ENCODE data around the gene GPR137B. TPM values are rescaled to one million over a fixed set of nuclear protein-coding genes. Genes with fewer than 3 reads are reported as not detected.

The GPR137B gene
- total and polyA plus RNA-seq, 5 experiments from 2014 or later = 3.6 to 10.2 (median 8.1) TPM

DNA sequence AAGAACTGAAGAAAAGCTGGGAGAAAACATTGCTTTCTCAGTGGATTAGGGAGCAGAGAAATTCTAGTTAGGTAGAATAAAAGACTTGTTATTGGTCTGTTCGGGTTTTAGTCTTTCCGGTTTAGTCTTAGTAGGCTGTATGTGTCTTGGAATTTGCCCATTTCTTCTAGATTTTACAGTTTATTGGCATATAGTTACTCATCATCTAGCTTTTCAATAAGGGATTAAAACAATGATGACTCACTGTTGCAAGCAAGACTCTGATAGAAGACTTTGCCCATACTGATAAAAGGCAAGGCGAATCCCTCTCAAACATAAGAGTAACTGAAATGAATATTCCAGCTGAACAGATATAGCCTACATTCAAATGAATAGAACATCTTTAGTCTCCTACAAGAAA, 62.3 kb downstream of the GPR137B start:
- Mint-ChIP-seq H3K4me1 (no peaks in the 10 kb centered on the region), H3K27ac (no peak overlapping the region), H3K9me3 (peaks cover 15 to 55% (median 41%) of the 10 kb centered on the region in 9 donors), H3K4me3 (no peak overlapping the region), H3K36me3 (peaks cover 54 to 92% (median 77%) of the 10 kb centered on the region in 3 donors), H3K27me3 (no peaks in the 10 kb centered on the region)
- no peak for DNase-seq
- POLR2A ChIA-PET = no interaction called here
- no peak for ATAC-seq

DNA sequence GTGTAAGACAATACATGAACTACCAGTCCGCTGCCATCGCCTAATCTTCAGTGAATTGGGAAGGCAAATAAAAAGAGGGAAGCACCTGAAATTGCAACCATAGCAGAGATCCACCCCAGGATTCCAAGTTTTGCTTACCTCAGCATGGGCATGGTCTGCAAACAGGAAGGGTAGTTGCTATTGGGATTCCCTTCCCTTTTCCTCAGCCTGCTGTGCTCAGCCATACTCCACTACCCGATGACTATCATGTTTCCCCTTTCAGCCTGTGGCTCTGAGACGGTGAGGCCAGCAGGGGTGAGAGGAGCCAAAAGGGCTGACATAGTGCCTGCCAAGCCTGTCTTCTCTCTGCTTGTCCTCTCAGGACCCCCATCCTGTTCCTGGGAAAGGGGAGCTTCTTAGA, 64.2 kb downstream of the GPR137B start:
- Mint-ChIP-seq H3K27me3 (no peaks in the 10 kb centered on the region), H3K4me3 (no peak overlapping the region), H3K4me1 (no peaks in the 10 kb centered on the region), H3K9me3 (peaks cover 0 to 36% (median 25%) of the 10 kb centered on the region in 9 donors), H3K27ac (peak overlapping the region in 1 of 10 donors; percentile 40), H3K36me3 (peaks cover 38 to 85% (median 72%) of the 10 kb centered on the region in 3 donors)
- DNase-seq (no peak), ATAC-seq (no peak)
- POLR2A ChIA-PET = no interaction called here

DNA sequence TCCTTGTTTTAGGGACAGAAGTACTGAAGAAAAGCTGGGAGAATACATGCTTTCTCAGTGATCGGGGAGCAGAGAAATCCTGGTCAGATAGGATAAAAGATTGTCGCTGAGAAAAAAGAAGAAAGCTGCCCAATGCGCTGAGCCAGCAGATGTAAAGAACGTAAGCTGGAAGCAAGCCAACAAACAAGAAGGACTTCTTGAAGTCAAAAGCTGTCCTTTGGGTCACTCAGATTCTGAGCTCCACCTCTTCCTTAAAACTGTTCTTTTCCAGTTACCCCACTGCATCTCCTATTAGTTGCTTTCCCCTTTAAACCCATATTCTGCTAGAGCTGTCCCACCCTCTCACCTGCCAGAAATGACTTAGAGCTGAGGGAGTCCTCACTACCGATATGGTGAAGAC, 64.8 kb downstream of the GPR137B start:
- ATAC-seq = no peak
- Mint-ChIP-seq H3K36me3 (peaks cover 35 to 81% (median 75%) of the 10 kb centered on the region in 3 donors), H3K4me3 (no peak overlapping the region), H3K27me3 (no peaks in the 10 kb centered on the region), H3K27ac (no peak overlapping the region), H3K4me1 (no peaks in the 10 kb centered on the region), H3K9me3 (peaks cover 0 to 31% (median 25%) of the 10 kb centered on the region in 9 donors)
- DNase-seq = no peak
- POLR2A ChIA-PET = no interaction called here

DNA sequence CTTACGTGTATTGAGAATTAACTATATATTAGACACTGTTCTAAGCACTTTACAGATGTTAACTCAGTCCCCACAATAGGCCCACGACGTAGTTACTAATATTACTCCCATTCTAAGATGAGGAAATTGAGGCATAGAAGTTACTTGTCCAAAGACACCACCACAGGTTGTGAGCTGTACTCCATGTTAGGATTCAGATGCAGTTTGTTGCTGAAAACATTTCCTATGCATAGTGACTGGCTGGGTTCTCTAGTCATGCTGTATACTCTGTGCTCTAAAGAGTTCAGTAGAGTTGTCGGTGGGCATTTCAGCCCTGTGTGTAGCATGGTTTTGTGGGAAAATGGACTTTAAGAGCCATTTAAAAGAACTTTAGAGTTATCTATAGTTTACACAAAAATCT, 65.2 kb downstream of the GPR137B start:
- peaks cover 34 to 78% (median 75%) of the 10 kb centered on the region in 3 donors for H3K36me3 Mint-ChIP-seq
- no peak overlapping the region for H3K4me3 Mint-ChIP-seq
- DNase-seq (no peak), ATAC-seq (no peak)
- no peaks in the 10 kb centered on the region for H3K27me3 Mint-ChIP-seq
- H3K27ac Mint-ChIP-seq = no peak overlapping the region
- peaks cover 0 to 26% (median 22%) of the 10 kb centered on the region in 9 donors for H3K9me3 Mint-ChIP-seq
- POLR2A ChIA-PET = no interaction called here
- H3K4me1 Mint-ChIP-seq = no peaks in the 10 kb centered on the region

DNA sequence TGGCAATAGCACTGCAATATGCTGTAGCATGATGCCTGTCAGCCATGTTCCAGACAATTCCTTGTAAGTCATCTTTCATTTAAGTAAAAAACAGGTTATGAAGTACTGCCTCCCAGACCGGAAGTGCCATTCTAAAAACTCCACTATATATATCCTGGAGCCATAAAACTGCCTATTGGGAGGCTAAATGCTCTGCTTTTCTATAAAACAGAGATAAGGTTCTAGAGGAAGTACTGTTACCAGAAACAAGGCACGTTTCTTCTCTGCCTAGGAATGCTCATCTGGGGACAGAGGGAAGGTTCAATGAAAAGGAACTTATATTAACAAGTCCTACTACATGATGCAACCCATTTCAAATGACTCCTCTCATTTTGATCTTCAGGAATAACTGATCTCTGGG, 66.8 kb downstream of the GPR137B start:
- Mint-ChIP-seq H3K9me3 (peaks cover 0 to 10% (median 6%) of the 10 kb centered on the region in 9 donors), H3K4me3 (no peak overlapping the region), H3K27me3 (no peaks in the 10 kb centered on the region), H3K36me3 (peaks cover 21 to 72% (median 70%) of the 10 kb centered on the region in 3 donors), H3K27ac (no peak overlapping the region), H3K4me1 (no peaks in the 10 kb centered on the region)
- ATAC-seq (no peak), DNase-seq (no peak)
- POLR2A ChIA-PET = no interaction called here

DNA sequence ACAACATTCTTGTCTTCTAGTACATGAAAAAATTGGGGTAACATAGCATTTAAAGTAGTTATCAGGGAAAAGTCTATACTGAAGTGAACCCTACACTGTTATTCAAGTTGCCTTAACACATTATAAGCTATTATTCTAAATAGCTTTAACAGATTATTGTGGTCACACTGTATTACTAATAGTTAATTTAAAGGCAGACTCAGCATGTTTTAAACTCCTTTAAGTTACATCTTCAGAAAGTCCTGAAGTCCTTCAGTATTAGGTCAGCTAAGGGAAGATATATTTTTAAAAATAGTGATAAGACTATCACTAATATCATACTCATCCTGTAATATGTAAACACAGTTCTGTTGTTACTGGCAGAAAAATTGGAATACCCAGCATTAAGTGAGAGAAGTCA, 67.4 kb downstream of the GPR137B start:
- no peaks in the 10 kb centered on the region for H3K27me3 Mint-ChIP-seq
- peaks cover 0 to 5% (median 1%) of the 10 kb centered on the region in 9 donors for H3K9me3 Mint-ChIP-seq
- no peaks in the 10 kb centered on the region for H3K4me1 Mint-ChIP-seq
- POLR2A ChIA-PET = no interaction called here
- peaks cover 20 to 72% (median 70%) of the 10 kb centered on the region in 3 donors for H3K36me3 Mint-ChIP-seq
- H3K27ac Mint-ChIP-seq = no peak overlapping the region
- ATAC-seq = no peak
- no peak overlapping the region for H3K4me3 Mint-ChIP-seq
- no peak for DNase-seq

DNA sequence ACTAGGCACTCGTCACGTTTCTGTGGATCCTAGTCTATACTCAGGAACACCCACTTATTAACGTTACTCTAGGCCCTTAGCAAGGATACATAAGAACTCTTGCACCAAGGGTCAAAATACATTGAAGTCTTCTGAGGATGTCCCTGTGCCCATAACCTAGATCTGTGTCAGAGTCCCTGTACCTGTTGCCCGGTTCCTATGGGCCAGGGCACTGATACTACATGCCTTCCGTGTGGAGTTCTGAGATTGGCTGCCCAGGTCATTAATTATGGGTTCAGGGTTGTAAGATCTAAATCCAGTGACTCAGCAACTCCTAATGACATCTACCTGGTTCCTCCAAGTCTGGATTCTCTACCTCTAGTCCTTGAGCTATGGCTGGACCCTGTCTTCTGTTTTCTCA, 69.5 kb downstream of the GPR137B start:
- Mint-ChIP-seq H3K9me3 (no peaks in the 10 kb centered on the region), H3K4me3 (no peak overlapping the region), H3K4me1 (no peaks in the 10 kb centered on the region), H3K27me3 (no peaks in the 10 kb centered on the region), H3K27ac (no peak overlapping the region), H3K36me3 (peaks cover 18 to 68% (median 66%) of the 10 kb centered on the region in 3 donors)
- POLR2A ChIA-PET = no interaction called here
- DNase-seq (no peak), ATAC-seq (no peak)

DNA sequence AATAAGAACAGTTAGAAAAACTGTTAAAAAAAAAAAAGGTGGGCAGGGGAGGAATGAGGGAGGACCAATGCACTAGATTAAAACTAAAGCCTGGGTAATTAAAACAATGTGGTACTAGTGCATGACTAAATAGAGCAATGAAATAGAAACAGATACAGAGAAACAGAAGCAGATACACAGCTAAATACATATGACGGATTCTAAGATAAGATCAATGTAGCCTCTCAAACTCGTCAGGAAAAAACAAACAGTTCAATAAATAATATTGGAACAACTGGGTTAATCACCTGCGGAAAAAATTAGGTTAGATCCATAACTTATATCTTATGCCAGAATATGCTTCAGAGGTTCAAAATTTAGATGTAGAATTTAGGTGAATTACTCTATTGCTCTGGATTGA, 71.2 kb downstream of the GPR137B start:
- Mint-ChIP-seq H3K4me1 (peaks cover 0 to 1% (median 0%) of the 10 kb centered on the region in 4 donors), H3K27me3 (no peaks in the 10 kb centered on the region), H3K4me3 (no peak overlapping the region), H3K36me3 (peaks cover 18 to 61% (median 54%) of the 10 kb centered on the region in 3 donors), H3K27ac (no peak overlapping the region), H3K9me3 (no peaks in the 10 kb centered on the region)
- DNase-seq (no peak), ATAC-seq (no peak)
- POLR2A ChIA-PET = no interaction called here

DNA sequence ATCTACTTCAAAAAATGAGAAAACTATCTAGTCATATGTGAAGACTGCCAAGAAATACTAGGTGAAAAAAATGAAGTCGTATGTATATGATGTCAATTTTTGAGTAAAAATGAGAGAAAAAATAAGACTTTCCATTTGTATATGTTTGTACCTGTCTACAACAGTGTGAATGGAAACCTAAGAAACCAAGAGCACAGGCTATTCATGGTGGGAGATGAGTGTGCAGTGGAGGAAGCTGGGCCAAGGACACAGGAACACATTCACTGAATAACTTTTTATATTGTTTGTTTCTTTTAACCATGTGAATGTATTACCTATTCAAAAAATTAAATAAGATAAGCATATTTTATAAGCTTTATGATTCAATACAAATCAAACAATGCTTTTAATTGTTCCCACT, 72.4 kb downstream of the GPR137B start:
- no peaks in the 10 kb centered on the region for H3K27me3 Mint-ChIP-seq
- H3K36me3 Mint-ChIP-seq = peaks cover 18 to 61% (median 44%) of the 10 kb centered on the region in 3 donors
- H3K9me3 Mint-ChIP-seq = no peaks in the 10 kb centered on the region
- peaks cover 0 to 1% (median 0%) of the 10 kb centered on the region in 4 donors for H3K4me1 Mint-ChIP-seq
- DNase-seq (no peak), ATAC-seq (no peak)
- H3K4me3 Mint-ChIP-seq = no peak overlapping the region
- no peak overlapping the region for H3K27ac Mint-ChIP-seq
- POLR2A ChIA-PET = no interaction called here

DNA sequence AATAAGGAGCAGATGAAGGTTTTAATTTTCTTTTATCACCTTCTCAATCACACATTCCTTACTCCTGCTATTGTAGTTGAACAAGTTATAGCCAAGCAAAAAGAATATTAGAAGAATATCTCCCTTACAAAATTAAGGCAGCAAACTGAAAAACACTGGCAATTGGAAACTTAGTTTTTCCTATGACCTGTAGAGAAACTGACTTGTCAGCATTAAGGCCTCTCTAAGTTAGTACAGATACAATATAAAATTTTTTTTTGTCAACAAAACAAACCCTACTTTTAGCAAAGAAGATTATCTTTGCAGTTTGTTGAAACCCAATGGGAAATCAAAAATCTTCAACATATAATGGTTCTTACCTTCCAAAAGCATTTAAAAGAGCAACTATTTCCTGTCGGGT, 78.1 kb downstream of the GPR137B start:
- no peak for DNase-seq
- Mint-ChIP-seq H3K36me3 (peaks cover 4 to 63% (median 21%) of the 10 kb centered on the region in 3 donors), H3K27ac (no peak overlapping the region), H3K4me3 (no peak overlapping the region), H3K27me3 (no peaks in the 10 kb centered on the region), H3K4me1 (peaks cover 0 to 1% (median 0%) of the 10 kb centered on the region in 4 donors), H3K9me3 (no peaks in the 10 kb centered on the region)
- no peak for ATAC-seq
- POLR2A ChIA-PET = no interaction called here

DNA sequence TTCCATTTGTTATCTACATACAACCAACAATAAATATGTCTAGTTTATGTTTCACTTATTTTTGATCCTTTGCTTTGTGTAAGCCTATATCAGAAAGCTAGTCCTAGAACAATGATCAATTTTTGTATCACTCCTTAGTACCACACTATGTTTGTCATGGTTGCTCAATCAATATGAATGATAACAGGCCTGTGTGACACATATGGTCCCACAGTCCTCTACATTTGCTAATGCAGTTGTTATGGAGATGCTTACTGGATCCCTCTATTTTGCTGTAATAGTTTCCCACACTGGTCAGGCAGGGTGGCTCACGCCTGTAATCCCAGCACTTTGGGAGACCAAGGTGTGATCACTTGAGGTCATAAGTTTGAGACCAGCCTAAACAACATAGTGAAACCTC, 80.3 kb downstream of the GPR137B start:
- DNase-seq (no peak), ATAC-seq (no peak)
- no peak overlapping the region for H3K4me3 Mint-ChIP-seq
- no peaks in the 10 kb centered on the region for H3K9me3 Mint-ChIP-seq
- POLR2A ChIA-PET = no interaction called here
- H3K4me1 Mint-ChIP-seq = no peaks in the 10 kb centered on the region
- H3K36me3 Mint-ChIP-seq = peaks cover 0 to 67% (median 22%) of the 10 kb centered on the region in 3 donors
- peak overlapping the region in 1 of 10 donors; percentile 43 for H3K27ac Mint-ChIP-seq
- H3K27me3 Mint-ChIP-seq = no peaks in the 10 kb centered on the region

DNA sequence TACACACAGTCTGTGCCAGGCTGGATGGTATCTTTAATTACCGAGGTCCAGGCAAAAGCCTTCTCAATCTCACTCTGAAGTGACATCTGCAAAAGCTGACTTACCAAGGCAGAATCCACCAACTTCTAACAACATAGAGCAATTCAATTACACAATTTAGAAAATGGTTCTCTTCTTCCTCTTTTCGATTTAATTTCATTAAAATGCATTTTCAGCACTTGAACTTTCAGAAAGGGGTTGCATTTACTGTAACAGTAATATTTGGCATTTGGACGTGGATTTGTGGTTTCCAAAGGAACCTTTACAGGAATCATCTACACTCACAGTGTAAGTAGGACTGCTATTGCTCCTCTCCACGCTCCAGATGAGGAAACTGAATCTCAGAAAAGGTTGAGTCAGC, 86.1 kb downstream of the GPR137B start:
- POLR2A ChIA-PET = no interaction called here
- Mint-ChIP-seq H3K4me3 (no peak overlapping the region), H3K4me1 (no peaks in the 10 kb centered on the region), H3K36me3 (peaks cover 0 to 63% (median 20%) of the 10 kb centered on the region in 3 donors), H3K27ac (no peak overlapping the region), H3K9me3 (no peaks in the 10 kb centered on the region), H3K27me3 (no peaks in the 10 kb centered on the region)
- ATAC-seq = no peak
- no peak for DNase-seq

DNA sequence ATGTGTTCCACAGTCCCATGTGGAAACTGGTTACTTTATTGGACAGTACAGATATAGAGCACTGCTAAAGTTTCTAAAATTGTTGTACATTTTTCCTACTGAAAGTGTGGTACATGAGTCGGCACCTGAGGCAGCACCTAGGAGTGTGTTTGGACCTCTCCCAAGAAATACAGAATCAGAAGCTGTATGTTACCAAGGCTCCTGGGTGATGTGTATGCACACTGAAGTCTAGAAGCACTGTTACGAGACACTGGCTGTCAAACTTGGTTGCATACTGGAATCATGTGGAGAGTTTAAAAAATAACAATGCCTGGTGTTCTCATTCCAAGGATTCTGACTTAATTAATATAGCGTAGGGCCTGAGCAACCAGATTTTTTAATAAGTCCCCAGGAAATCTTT, 92.8 kb downstream of the GPR137B start:
- Mint-ChIP-seq H3K9me3 (no peaks in the 10 kb centered on the region), H3K27me3 (no peaks in the 10 kb centered on the region), H3K27ac (no peak overlapping the region), H3K4me3 (no peak overlapping the region), H3K4me1 (no peaks in the 10 kb centered on the region), H3K36me3 (peaks cover 7 to 54% (median 9%) of the 10 kb centered on the region in 3 donors)
- DNase-seq (no peak), ATAC-seq (no peak)
- POLR2A ChIA-PET = no interaction called here

DNA sequence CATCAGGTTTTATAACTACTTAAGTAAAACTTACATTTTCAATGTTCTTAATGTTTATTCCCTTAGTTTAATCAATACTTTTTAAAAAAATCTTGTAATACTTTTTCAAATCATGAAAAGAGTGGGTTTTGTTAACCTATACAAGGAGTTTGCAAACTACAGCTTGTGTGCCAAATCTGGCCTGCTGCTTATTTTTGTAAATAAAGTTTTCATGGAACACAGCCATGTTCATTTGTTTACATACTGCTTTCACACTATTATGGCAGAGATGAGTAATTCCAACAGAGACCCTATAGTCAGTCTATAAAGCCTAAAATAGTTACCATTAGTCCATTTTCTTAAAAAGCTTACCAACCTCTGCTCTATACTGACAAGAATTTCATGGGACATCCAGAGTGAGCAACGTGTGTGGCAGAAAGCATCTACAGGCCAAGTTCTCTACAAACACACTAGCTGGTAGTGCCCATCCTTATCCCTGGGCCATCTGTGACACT, 96.8 kb downstream of the GPR137B start:
- H3K27ac Mint-ChIP-seq = no peak overlapping the region
- no peaks in the 10 kb centered on the region for H3K9me3 Mint-ChIP-seq
- ATAC-seq = no peak
- H3K4me3 Mint-ChIP-seq = no peak overlapping the region
- POLR2A ChIA-PET = no interaction called here
- peaks cover 12 to 51% (median 13%) of the 10 kb centered on the region in 3 donors for H3K36me3 Mint-ChIP-seq
- H3K4me1 Mint-ChIP-seq = peaks cover 0 to 1% (median 0%) of the 10 kb centered on the region in 4 donors
- no peaks in the 10 kb centered on the region for H3K27me3 Mint-ChIP-seq
- DNase-seq = no peak
